ENCODE results near the gene CPED1.
"Not testable (repeated sequence)": the region's sequence is repeated elsewhere in the genome, so short reads cannot be mapped to it uniquely, and the experiment has no call there.

CPED1 gene

DNA sequence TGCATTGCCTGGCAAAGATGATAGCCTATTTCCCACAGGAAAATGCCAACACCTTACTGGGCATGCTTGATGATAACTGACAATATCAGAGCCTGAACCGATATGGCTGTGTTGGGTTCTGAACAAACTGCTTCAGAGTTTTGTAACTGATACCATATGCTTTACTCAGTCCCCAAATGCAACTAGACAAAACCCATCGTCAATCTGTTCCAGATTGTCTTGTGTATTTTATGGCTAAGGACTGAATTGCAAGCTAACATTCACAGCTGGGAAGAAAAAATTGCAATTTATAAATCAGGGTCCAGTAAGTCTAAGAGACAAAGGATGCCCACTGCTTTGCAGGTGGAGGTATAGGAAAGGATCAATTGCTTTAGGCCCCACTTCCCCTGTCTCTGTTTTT is 223.5 kb downstream of the CPED1 start:
- DNase-seq (ENCODE audit: low read depth, low spot score): no peak
- CTCF ChIA-PET: no interaction called here
- TF ChIP-seq, protein P1, sequence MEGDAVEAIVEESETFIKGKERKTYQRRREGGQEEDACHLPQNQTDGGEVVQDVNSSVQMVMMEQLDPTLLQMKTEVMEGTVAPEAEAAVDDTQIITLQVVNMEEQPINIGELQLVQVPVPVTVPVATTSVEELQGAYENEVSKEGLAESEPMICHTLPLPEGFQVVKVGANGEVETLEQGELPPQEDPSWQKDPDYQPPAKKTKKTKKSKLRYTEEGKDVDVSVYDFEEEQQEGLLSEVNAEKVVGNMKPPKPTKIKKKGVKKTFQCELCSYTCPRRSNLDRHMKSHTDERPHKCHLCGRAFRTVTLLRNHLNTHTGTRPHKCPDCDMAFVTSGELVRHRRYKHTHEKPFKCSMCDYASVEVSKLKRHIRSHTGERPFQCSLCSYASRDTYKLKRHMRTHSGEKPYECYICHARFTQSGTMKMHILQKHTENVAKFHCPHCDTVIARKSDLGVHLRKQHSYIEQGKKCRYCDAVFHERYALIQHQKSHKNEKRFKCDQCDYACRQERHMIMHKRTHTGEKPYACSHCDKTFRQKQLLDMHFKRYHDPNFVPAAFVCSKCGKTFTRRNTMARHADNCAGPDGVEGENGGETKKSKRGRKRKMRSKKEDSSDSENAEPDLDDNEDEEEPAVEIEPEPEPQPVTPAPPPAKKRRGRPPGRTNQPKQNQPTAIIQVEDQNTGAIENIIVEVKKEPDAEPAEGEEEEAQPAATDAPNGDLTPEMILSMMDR (IDR thresholded peaks at IDR 0.05; ENCODE audit: insufficient read depth, low read length, missing control alignments): no peak
- POLR2A ChIA-PET: no interaction called here
- H3K4me3 ChIP-seq (ENCODE audit: low read depth, low read length): no peak overlapping the region

DNA sequence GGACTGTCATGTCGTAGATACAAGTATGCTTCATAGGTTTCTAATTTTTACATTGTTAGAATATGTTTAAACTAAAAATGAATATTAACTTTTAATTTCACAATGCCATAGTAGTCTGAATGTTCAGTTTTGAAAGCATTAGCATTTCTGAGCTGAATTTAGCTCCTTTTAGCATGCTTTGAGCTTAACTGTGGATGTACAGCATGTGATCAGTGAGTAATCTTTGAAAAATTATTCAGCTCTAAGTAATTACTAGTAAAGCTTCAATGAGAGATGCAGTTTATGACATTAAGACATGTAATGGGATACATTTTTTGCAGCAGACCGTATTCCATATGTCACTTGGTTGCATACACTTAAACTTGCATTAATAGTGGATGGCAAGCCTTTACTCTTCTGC is 226.1 kb downstream of the CPED1 start:
- ChIA-PET POLR2A (interaction anchor here (0.9 kb wide), 1 partner anchor 18 kb away, joined by 5 read pairs; no protein-coding TSS in a partner anchor), CTCF (interaction anchor here (1.1 kb wide), 1 partner anchor 8 kb away, joined by 3 read pairs; no protein-coding TSS in a partner anchor)
- TF ChIP-seq, protein P1 (IDR thresholded peaks at IDR 0.05; ENCODE audit: insufficient read depth, low read length, missing control alignments): no peak
- H3K4me3 ChIP-seq (ENCODE audit: low read depth, low read length): no peak overlapping the region
- DNase-seq (ENCODE audit: low read depth, low spot score): no peak

DNA sequence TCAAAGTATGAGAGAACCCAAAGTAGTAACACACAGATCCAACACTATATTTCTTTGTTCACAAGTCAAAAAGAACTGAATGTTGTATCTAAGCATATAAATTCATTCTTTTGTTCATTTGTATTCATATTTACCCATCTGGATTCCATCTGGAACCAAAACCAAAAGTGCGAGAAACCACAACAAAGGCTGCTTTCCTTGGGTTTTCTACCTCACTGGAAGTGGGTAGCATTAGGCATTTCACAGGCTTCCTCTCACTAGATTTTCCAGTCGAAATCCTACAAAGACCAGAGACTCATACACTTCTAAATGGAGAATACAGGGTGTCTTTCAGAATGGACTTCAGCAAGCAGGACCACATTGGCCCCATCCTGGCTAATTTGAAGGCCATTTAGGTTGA is 230.5 kb downstream of the CPED1 start:
- ChIA-PET CTCF (no interaction called here), POLR2A (no interaction called here)
- TF ChIP-seq, protein P1 (IDR thresholded peaks at IDR 0.05; ENCODE audit: insufficient read depth, low read length, missing control alignments): no peak
- no peak for DNase-seq (ENCODE audit: low read depth, low spot score)
- H3K4me3 ChIP-seq (ENCODE audit: low read depth, low read length): no peak overlapping the region

DNA sequence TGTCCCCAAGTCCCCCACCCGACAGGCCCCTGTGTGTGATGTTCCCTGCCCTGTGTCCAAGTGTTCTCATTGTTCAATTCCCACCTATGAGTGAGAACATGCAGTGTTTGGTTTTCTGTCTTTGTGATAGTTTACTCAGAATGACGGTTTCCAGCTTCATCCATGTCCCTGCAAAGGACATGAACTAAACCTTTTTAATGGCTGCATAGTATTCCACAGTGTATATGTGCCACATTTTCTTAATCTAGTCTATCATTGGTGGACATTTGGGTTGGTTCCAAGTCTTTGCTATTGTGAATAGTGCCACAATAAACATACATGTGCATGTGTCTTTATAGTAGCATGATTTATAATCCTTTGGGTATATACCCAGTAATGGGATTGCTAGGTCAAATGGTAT is 232.6 kb downstream of the CPED1 start:
- POLR2A ChIA-PET; CTCF ChIA-PET; DNase-seq (ENCODE audit: low read depth, low spot score); H3K4me3 ChIP-seq (ENCODE audit: low read depth, low read length): not testable (repeated sequence)

DNA sequence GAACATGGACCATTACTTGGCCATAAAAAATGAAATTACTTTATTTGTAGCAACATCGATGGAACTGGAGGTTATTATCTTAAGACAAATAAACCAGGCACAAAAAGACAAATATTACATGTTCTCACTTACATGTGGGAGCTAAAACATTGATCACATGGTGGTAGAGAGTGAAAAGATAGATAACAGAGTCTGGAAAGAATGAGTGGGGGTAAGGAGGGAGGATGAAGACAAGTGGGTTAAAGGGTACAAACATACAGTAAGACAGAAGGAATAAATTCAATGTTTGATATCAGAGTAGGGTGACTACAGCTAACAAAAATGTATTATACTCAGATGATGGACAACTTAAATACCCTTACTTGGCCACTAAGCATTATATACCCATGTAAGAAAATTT is 240.3 kb downstream of the CPED1 start:
- no peak overlapping the region for H3K4me3 ChIP-seq (ENCODE audit: low read depth, low read length)
- DNase-seq (ENCODE audit: low read depth, low spot score): no peak
- CTCF ChIA-PET: no interaction called here
- POLR2A ChIA-PET: no interaction called here
- TF ChIP-seq, protein P1 (IDR thresholded peaks at IDR 0.05; ENCODE audit: insufficient read depth, low read length, missing control alignments): no peak

DNA sequence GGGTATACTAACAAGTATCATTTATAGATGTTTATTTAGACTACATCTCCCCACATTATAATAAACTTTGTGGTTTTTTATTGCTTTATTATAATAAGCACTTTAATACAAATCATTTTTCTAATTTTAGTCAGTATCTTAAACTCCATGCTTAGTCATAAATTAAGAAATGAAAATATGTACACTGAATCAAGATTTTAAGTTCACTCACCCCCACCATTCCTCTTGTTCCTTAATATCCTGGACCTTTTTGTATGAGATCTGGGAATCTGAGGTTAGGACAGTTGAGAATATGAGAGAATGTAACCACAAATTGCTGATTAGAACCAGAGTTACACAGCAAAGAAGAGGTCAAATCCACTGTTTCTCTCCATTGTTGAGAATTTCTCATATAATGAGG is 246.7 kb downstream of the CPED1 start:
- ChIA-PET CTCF (no interaction called here), POLR2A (no interaction called here)
- no peak for DNase-seq (ENCODE audit: low read depth, low spot score)
- H3K4me3 ChIP-seq (ENCODE audit: low read depth, low read length): no peak overlapping the region
- TF ChIP-seq, protein P1 (IDR thresholded peaks at IDR 0.05; ENCODE audit: insufficient read depth, low read length, missing control alignments): no peak

DNA sequence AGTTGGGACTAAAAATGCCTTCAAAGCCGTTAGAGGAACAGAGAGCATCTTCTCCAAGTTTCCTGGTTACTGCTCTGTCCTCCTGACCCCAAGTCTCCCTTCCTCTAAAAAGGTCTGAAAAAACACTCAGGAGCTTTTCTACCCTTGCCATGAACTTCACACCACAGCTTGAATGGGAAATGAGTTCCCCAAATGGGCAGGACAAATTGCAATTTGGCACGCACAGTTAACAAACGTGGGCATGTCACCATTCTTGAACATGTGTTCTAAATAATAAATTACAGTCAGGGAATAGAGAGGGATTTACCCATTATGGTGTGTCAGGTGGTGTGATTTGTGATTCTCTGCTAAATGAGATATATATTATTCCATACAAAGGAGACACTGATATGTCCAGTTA is 249.1 kb downstream of the CPED1 start:
- no peak for DNase-seq (ENCODE audit: low read depth, low spot score)
- H3K4me3 ChIP-seq (ENCODE audit: low read depth, low read length): no peak overlapping the region
- ChIA-PET CTCF (no interaction called here), POLR2A (no interaction called here)
- TF ChIP-seq, protein P1 (IDR thresholded peaks at IDR 0.05; ENCODE audit: insufficient read depth, low read length, missing control alignments): no peak

Measured in AG04449 (cell line).